Activated CD8-positive, alpha-beta memory T cell treated with anti-CD3 and anti-CD28 coated beads for 24 hours (primary cell): ENCODE results near the gene NAGK.
"Not testable (repeated sequence)": the region's sequence is repeated elsewhere in the genome, so short reads cannot be mapped to it uniquely, and the experiment has no call there.

Experiments
- DNase-seq: peaks from one replicate; pipeline ENCODE4 v3.0.0-alpha.2; 2020

Gene NAGK

DNA sequence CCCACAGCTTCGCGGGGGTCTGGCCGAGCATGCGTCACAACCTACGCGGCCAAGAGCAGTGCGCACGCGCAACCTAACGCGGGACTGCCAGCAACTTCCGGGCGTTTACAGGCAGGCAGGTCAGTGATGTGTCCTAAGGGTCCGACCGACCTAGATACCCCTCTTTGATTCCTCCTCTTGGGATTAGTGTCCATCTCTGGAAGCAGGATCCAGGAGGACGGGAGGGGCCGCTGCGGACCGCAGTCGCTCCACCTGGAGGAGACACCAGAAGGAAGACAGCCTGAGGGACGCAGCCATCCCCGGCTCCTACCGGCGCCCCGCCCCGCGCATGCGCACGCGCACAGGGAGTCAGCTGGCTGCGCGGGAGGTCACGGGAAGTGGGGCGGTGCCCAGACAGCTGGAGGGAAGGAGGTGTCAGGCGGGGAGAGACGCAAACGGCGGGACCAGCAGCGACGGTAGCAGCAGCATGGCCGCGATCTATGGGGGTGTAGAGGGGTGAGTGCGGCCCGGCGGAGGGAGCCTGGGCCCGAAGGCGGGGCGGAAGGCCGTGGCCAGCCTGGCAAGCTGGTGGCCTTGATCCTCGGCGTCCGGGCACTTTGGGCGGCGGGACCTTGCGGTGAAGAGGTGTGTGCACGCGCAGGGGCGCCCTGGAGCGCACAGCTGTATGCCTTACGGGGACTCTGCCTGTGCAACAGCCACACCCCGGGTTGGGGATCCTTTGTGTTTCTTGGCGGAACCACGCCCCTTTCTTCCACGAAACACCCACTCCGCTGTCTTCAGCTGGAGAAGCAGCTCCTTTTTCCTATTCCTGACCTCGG, at the start of gene NAGK:
Gene NAGK (plus strand): TSS at position 431 of the 818 bp plus-strand sequence. CDS start 36 bp downstream, at position 467.
- DNase-seq, result peak; percentile 100

DNA sequence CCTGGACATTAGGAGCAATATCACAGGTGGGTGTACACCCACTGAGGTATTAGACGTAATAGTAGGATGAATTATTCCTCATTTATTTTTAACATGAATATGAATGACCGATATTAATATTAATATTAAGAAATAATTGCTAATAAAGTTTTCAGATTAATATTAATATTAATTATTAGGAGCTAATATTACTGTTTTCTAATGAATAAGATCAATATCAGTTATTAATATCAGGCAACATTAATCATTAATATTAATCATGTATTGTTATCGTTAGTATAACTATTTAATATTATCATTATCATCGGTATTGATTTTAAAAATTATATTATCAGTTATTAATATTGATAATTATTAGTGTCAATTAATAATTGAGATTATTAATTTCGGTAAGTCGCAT, 48.5 kb upstream of the NAGK start:
- DNase-seq, result not testable (repeated sequence)

DNA sequence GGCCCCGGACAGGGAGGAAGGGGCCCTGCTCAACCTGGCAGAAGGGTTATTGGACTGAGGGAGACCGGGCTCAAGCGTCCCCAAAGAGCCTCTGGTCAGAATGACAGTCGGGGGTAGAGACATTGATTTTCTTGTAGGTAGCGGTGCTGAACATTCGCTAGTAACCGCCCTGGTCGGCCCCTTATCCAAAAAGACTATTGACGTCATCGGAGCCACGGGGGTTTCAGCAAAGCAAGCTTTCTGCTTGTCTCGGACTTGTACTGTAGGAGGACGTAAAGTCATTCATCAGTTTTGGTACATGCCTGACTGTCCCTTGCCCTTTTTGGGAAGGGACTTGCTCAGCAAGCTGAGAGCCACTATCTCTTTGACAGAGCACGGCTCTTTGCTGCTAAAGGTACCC, 47.1 kb upstream of the NAGK start:
- not testable (repeated sequence) for DNase-seq

DNA sequence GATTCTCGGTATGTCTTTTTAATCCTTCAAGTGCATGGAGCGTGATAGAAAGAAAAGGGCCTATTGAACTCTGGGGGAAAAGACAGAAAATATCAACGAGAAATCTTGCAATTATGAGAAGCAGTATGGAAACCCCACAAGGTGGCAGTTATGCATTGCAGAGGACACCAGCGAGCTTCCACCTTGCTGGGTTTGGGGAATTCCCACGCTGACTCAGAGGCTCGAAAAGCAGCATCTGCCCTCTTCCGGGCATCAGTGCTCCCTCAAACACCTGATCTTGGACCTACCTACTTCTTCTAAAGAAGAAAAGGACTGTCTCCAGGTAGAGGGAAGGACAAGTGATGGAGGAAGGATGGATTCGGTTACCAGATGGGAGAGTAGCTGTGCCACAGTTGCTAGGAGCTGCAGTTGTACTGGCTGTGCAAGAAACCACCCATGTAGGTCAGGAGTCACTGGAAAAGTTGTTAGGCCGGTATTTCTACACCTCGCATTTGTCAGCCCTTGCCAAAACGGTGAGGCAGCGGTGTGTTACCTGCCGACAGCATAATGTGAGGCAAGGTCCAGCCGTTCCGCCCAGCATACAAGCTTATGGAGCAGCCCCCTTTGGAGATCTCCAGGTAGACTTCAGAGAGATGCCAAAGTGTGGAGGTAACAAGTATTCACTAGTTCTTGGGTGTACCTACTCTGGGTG, 44.8 kb upstream of the NAGK start:
- peak; percentile 75 for DNase-seq

DNA sequence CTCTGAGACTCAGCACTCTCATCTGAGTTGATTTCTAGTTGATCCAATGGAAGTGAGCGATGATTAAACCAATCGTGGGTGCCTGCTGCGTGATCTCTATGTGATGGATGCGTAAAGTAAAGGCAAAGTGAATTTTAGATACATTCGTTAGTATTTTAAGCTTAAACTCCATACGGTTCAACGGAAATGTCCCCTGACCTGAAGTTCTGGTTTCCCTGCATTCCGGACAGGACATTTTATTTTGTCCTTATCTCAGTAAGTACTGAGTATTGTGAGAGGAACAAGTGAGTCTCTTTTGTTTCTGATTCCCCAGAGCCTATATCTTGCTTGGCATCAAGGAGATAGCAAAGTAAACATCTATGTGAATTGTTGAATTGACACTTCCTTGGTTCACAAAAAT, 32.2 kb upstream of the NAGK start:
- not testable (repeated sequence) for DNase-seq

DNA sequence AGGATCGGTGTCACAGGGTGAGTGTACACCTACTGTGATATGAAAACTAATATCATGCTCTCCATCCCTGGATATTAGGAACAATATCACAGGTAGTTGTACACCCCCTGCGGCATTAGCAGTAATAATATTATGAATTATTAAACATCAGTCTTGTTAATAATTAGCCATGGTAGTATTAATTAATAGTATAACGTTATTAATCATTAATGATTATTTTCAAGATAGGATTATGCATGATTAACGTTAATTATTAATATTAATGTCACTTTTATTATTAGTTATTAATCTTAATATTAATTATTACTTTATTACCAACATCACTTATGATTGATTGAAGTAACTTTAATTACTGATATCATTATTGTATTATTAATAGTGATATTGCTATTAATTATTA, 26.2 kb upstream of the NAGK start:
- DNase-seq, result no peak

DNA sequence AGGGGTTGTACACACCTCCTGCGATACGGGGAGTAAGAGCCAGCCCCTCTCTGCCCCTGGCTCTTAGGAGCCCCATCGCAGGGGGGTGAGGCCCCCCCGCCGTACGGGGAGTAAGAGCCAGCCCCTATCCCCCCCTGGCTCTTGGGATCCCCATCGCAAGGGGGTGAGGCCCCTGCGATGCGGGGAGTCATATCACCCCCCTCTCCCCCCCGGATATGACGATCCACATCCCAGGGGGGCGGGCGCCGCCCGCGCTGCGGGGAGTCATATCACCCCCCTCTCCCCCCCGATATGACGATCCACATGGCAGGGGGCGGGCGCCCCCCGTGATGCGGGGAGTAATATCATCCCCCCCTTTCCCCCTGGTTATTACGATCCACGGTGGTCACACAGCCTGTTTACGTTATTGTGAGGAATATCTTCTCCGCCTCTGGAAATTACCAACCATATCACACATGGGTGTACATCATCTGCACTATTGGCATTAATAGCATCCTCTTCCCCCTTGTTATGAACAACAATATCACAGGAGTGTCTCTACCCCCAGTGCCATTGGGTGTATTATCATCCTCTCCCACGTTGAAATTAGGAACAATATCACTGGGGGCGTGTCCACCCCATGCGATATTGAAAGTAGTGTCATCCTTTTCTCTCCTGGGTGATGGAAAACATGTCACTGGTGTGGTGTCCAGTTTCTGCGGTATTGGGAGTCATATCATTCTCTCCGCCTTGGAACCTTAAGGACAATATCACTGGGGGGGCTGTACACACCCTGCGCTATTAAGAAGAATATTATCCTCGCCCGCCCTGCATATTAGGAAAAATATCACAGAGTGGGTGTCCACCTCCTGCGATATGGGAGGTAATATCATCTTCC, 24.7 kb upstream of the NAGK start:
- DNase-seq, result no peak

DNA sequence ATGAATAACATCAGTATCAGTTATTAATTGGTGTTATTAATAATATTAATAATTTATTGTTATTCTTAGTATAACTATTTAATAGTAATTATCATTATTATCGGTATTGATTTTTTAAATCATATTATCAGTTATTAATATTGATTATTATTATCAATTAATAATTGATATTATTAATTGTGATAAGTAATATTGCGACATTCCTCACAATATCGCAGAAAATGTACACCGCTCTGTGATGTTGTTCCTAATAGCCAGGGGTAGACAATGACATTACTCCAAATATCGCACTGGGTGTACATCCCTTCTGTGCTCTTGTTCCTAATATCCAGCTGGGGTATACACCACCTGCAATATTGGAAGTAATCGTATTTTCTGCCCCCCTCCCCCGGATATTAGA, 23.3 kb upstream of the NAGK start:
- no peak for DNase-seq

DNA sequence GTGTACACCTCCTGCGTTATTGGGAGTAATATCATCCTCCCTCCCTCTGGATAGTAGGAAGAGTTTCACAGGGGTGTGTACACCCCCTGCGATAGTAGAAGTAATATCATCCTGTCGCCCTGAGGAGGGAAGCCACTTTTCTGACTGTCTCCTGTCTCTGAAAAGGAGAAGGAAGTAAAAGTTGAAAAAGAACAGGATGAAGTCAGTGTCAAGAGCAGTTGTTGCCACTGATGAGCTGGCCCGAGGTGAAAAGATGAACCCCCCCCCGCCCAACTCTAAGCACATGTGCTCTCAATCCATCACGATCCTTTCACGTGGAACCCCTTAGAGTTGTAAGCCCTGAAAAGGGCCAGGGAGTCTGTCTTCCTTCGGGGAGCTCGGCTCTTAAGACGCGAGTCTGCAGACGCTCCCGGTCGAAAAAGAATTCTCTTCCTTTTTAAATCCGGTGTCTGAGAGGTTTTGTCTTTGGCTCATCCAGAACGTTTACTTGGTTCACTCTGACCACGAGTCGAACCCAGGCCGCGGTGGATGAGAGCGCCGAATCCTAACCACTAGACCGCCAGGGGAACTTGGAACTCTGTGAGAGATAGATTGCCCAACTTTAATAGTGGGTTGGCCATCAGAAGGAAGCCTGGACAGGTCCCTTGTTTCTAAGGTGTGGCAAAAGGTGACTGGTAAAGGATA, 22.4 kb upstream of the NAGK start:
- peak; percentile 41 for DNase-seq

DNA sequence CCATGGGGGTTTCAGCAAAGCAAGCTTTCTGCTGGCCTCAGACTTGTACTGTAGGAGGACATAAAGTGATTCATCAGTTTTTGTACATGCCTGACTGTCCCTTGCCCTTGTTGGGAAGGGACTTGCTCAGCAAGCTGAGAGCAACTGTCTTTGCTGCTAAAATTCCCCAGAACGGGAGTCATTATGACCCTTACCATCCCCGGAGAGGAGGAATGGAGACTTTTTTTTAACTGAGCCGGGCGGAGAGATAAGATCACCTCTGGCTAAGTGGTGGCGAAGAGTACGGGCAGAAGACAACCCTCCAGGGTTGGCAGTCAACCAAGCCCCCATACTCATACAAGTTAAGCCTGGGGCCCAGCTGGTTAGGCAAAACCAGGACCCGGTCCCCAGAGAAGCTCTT, 20.4 kb upstream of the NAGK start:
- DNase-seq, result no peak

DNA sequence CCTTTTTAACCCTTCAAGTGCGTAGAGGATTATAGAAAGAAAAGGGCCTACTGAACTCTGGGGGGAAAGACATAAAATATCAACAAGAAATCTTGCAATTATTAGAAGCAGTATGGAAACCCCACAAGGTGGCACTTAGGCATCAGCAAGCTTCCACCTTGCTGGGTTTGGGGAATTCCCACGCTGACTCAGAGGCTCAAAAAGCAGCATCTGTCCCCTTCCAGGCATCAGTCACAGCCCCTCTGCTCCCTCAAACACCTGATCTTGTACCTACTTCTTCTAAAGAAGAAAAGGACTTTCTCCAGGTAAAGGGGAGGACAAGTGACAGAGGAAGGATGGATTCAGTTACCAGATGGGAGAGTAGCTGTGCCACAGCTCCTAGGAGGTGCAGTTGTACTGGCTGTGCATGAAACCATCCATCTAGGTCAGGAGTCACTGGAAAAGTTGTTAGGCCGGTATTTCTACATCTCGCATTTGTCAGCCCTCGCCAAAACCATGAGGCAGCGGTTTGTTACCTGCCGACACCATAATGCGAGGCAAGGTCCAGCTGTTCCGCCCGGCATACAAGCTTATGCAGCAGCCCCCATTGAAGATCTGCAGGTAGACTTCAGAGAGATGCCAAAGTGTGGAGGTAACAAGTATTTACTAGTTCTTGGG, 18.6 kb upstream of the NAGK start:
- DNase-seq, result peak; percentile 68

DNA sequence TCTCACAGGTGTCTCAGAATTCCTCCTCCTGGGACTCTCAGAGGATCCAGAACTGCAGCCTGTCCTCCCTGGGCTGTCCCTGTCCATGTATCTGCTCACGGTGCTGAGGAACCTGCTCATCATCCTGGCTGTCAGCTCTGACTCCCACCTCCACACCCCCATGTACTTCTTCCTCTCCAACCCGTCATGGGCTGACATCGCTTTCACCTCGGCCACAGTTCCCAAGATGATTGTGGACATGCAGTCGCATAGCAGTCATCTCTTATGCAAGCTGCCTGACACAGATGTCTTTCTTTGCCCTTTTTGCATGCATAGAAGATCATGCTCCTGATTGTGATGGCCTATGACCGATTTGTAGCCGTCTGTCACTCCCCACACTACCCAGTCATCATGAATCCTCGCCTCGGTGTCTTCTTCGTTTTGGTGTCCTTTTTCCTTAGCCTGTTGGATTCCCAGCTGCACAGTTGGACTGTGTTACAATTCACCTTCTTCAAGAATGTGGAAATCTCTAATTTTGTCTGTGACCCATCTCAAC, 13.2 kb upstream of the NAGK start:
- not testable (repeated sequence) for DNase-seq

DNA sequence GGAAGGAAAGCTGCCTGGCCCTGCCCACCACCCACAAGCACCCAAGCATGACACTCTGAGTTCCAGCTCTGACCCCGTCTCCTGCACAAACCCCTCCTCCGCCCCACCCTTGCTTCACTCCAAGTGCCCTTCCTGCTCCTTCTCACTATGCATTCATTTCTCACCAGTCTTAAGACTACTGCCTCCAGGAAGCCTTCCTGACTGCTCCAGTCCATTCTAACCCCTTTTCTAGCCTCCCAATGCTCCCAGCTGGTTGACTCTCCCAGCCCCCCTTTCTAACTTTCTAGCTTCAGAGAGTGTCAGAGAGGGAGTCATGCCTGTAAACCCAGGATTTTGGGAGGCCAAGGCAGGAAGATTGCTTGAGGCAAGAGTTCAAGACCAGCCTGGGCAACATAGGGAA, 8.2 kb upstream of the NAGK start:
- DNase-seq, result no peak

DNA sequence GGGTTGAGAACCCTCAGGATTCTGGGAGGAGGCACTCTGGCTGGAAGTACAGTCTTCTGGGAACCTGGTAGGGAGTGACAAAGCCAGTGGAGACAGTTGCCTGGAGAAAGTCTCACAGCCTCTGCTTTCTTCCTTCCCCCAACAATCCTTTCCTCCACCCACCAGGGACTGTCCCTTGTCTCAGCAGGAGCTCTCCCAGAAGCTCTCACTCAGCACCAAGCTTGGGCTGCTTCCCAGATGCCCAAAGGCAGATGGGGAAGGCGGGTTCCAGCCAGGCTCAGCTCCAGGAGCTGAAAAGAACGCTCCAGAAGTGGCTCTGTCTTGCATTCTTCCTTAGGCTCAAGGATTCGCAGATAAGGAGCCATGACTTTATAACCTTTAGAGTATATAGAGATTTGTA, 7.6 kb upstream of the NAGK start:
- DNase-seq, result no peak

DNA sequence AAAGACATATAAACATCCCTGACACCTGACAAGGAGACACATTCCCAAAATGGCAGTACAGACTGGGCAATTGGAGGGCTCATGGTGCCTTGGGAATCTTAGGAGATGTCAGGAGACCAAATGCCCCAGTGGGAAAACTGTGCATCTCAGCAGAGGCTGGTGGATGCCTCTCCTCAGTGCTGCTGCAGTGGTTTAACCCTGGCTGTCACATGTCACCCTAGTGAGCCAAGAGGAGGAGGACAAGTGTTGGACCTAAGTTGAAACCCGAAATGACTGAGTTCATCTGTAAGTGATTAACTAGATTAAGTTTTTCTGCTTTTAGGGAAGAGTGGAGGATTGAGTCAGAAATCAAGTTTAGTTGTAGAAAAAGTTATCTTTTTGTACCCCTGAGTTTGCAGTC, 5.2 kb upstream of the NAGK start:
- DNase-seq, result no peak

DNA sequence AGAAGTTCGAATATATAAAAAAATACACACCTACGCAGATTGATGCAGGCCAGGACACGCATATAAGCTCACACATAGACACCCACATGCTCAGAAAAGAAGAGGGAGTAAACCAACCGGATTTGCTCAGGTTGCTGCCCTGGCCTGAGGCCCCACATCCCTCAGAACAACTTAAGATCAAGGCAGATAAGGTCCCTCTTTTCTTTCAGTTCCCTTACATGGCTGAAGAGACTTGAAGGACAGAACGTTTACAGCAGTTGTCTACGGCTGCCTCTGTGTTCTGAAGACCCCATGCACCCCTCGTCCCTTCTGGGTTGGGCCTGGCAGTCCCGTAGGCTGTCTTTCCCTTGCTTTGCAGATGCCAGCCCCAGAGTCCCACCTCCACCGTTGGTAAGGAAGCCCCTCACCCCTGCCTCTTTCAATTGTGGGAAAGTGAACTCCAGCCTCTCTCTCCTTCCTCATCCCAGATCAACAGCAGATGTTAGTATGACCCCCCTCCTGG, 4.3 kb upstream of the NAGK start:
- no peak for DNase-seq

DNA sequence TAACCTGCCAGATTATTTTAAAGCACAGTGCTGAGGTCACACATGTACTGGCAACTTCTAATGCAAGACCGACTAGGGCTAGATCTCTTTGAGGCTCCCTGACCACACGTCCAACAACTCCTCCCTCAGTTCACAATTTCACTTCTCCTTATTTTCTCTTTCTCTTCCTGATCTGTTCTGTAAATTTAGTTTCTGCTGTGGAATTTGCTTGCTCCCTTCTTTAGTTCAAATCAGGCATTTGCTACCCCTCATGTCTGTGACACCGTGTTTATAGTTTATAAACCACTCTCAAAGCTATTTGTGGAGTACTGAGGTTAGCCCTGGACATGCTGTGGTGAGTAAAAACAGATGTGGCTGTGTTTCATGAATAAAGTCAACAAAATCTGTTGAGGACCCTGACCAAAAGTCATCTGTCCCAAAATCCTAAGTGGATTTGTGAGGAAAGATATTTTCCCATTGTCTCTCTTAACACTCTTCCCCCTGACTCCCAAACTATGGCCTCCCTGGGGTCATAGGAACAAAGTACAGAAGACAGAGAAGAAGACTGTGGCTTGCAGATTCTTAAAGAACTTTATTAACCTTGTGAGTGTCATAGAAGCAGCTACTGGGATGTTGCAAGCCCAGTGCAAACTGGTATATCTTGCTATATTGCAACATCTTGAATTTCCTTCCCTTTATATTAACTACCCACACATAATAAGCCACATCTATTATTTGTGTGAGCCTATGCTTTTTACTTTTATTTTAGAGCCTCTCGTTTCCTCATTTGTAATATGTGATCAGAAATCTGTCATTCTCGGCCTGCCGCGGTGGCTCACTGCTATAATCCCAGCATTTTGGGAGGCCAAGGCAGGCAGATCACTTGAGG, 3.5 kb upstream of the NAGK start:
- DNase-seq, result no peak

DNA sequence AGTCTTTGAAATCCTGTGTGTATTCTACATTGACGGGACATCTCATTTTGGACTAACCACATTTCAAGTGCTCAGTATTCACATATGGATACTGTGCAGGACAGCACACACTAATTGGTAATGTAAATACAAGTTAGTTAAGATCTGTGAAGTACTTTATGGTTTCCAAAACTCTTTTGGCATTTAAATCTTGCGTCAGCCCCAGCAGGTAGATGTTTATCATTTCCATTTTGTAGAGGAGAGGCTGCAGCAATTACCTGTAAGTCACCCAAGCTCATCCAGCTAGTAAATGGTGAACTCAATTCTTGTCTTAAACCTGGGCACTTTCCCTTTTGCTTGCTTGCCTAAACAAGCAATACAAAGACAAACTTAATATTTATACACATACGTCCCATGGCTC, 1.6 kb upstream of the NAGK start:
- DNase-seq, result no peak

DNA sequence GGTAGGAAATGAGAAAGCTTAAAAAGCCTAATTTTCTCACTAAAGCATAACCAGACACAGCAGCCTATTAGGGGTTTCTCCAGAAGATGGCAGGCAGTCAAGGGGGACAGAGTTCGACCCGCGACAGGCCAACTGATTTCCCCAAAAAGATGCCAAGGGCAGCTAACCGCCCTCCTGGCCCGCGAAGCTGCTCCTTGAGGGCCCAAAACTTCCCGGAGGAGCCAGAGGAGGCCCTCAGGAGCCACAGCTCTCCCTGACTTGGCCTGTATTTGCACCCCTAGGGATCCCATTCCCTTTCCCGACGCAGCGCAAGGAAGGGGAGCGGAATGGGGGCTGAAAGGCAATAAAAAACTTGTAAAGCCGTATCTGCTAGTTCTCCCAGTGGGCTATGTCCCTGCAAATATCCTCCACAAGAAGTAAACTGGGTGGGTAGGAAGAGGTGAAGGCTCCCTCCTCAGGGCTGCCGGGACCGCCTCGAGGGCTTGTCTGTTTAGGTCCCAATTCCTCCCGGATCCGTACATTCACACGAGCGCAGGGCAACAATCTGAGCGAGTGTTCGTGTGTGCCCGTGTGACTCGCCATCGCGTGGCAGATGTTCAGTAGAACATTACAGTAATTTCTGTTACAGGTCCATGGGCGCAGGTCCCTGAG, 756 bp upstream of the NAGK start:
- no peak for DNase-seq

DNA sequence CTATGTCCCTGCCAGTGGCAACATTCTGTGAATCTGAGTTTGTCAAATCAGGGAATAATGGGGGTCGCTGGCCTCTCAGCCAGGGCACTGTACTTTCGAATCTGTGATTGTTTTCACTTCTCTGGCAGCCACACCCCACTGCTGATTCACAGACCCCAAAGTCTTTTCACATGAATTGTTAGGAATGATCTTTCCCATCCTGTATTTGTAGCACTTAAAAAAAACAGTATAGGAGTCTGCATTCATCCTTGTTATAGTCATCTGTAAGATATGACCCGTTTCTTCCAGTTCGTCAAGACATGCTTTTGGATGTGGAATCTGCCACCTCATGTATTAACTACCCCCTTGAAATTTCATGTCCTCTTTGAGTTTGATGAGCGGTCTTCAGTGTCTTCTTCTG, 928 bp downstream of the NAGK start:
- DNase-seq, result no peak
